ENCODE data around the gene LRFN2.

Gene LRFN2

GRCh38 chr6:40498148-40498547 lies 89.0 kb downstream of the LRFN2 start:
- Mint-ChIP-seq H3K27me3 (no peaks in the 10 kb centered on the region), H3K4me3 (no peak overlapping the region), H3K4me1 (ENCODE audit: low read depth) (no peaks in the 10 kb centered on the region), H3K27ac (no peak overlapping the region), H3K36me3 (ENCODE audit: low read depth) (no peaks in the 10 kb centered on the region), H3K9me3 (no peaks in the 10 kb centered on the region)

DNA sequence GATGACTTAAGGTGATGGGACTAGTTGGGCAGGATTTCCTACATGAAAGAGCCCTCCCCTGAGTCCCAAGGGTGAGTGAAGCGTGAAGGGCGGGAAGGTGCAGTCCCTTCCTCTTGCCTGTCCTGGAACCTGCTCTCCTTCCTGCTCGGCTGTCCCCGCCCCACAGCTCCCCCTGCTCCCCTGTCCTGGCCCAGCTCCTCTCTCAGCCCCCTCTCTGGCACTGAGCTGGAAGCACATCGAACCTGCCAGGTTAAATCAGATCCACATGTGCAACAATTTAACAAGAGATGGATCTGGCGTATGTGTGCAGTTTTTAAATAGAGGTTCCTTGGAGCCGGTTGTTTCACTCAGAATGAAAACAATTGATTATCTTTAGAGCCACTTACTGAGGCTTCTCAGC lies 95.0 kb downstream of the LRFN2 start:
- no peaks in the 10 kb centered on the region for H3K36me3 Mint-ChIP-seq (ENCODE audit: low read depth)
- H3K4me1 Mint-ChIP-seq (ENCODE audit: low read depth), result no peaks in the 10 kb centered on the region
- no peaks in the 10 kb centered on the region for H3K27me3 Mint-ChIP-seq
- H3K4me3 Mint-ChIP-seq, result no peak overlapping the region
- no peaks in the 10 kb centered on the region for H3K9me3 Mint-ChIP-seq
- H3K27ac Mint-ChIP-seq, result no peak overlapping the region

GRCh38 chr6:40490508-40490907 lies 96.7 kb downstream of the LRFN2 start:
- Mint-ChIP-seq H3K36me3 (ENCODE audit: low read depth) (no peaks in the 10 kb centered on the region), H3K4me1 (ENCODE audit: low read depth) (no peaks in the 10 kb centered on the region), H3K4me3 (no peak overlapping the region), H3K27ac (no peak overlapping the region), H3K9me3 (no peaks in the 10 kb centered on the region), H3K27me3 (no peaks in the 10 kb centered on the region)

- H3K27me3 Mint-ChIP-seq, result no peaks in the 10 kb centered on the region
- no peak overlapping the region for H3K27ac Mint-ChIP-seq
- no peaks in the 10 kb centered on the region for H3K4me1 Mint-ChIP-seq (ENCODE audit: low read depth)
- H3K4me3 Mint-ChIP-seq, result no peak overlapping the region
- H3K36me3 Mint-ChIP-seq (ENCODE audit: low read depth), result no peaks in the 10 kb centered on the region
- no peaks in the 10 kb centered on the region for H3K9me3 Mint-ChIP-seq
Observed at GRCh38 chr6:40489798-40490197, 97.4 kb downstream of the LRFN2 start.

GRCh38 chr6:40486576-40486975 lies 100.6 kb downstream of the LRFN2 start:
- Mint-ChIP-seq H3K36me3 (ENCODE audit: low read depth) (no peaks in the 10 kb centered on the region), H3K27me3 (no peaks in the 10 kb centered on the region), H3K9me3 (no peaks in the 10 kb centered on the region), H3K4me1 (ENCODE audit: low read depth) (no peaks in the 10 kb centered on the region), H3K27ac (no peak overlapping the region), H3K4me3 (no peak overlapping the region)

GRCh38 chr6:40485795-40486194 lies 101.4 kb downstream of the LRFN2 start:
- H3K9me3 Mint-ChIP-seq, result no peaks in the 10 kb centered on the region
- no peak overlapping the region for H3K4me3 Mint-ChIP-seq
- no peaks in the 10 kb centered on the region for H3K27me3 Mint-ChIP-seq
- no peak overlapping the region for H3K27ac Mint-ChIP-seq
- H3K4me1 Mint-ChIP-seq (ENCODE audit: low read depth), result no peaks in the 10 kb centered on the region
- no peaks in the 10 kb centered on the region for H3K36me3 Mint-ChIP-seq (ENCODE audit: low read depth)

DNA sequence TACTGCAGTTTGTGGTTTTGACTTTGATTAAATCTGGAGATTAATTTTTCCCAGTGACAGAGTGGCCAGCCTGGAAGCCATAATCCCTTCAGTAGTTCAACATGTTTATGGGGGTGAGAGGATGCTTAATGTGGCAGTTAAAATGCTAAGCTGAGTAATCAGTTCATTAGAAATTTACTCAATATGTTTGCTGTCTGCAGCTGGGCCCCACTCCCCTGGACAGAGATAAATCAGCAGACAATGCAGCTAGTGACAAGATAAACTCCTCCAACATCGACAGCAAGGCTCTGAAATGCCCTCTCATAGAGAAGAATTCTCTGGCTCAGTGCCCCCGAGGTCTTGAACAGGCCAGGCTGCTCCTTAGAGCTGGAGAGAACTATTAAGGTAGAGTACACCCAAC lies 101.9 kb downstream of the LRFN2 start:
- no peaks in the 10 kb centered on the region for H3K9me3 Mint-ChIP-seq
- H3K27me3 Mint-ChIP-seq, result no peaks in the 10 kb centered on the region
- H3K27ac Mint-ChIP-seq, result no peak overlapping the region
- H3K36me3 Mint-ChIP-seq (ENCODE audit: low read depth), result no peaks in the 10 kb centered on the region
- H3K4me3 Mint-ChIP-seq, result no peak overlapping the region
- no peaks in the 10 kb centered on the region for H3K4me1 Mint-ChIP-seq (ENCODE audit: low read depth)

DNA sequence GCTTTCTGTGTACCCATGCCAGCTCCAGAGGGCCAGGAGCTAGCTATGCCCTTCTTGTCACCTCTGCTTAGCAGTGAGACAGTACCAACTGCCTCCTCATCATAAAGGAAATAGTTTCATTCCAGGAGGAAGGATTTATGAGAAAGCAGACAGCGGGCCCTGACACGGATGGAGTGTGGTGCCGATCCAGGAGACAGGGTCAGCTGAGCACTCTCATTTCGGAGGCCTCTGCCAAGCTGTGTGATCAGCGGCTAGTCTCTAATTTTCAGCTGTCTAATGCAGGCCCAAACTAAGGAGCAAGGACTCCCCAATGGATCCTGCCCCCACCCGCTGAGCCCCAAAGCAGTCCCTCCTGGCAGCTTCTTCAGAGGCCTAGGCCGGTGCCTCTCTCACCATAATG lies 103.1 kb downstream of the LRFN2 start:
- Mint-ChIP-seq H3K4me3 (no peak overlapping the region), H3K27me3 (no peaks in the 10 kb centered on the region), H3K9me3 (no peaks in the 10 kb centered on the region), H3K36me3 (ENCODE audit: low read depth) (no peaks in the 10 kb centered on the region), H3K4me1 (ENCODE audit: low read depth) (no peaks in the 10 kb centered on the region), H3K27ac (no peak overlapping the region)

GRCh38 chr6:40482532-40482931 lies 104.6 kb downstream of the LRFN2 start:
- Mint-ChIP-seq H3K27ac (no peak overlapping the region), H3K27me3 (no peaks in the 10 kb centered on the region), H3K36me3 (ENCODE audit: low read depth) (no peaks in the 10 kb centered on the region), H3K4me3 (no peak overlapping the region), H3K9me3 (no peaks in the 10 kb centered on the region), H3K4me1 (ENCODE audit: low read depth) (peaks cover 5% of the 10 kb centered on the region)

DNA sequence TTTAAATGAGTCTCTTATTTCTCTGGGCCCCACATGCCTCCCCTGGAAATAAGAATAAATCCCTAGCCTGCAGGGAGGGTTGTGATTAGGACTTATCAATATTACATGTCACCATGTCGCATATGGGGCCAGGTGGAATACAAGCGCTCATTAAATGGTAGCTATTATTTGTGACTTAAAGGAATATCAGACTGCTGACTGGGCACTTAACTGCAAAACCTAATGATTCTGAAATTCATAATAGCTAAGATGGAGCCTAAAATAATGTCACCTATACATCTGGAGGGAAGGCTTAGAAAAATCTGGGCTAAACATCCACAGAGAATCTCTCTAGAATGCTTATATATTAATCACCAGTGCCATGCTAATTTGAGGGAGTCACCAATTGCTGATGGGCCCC lies 106.5 kb downstream of the LRFN2 start:
- Mint-ChIP-seq H3K27ac (no peak overlapping the region), H3K4me3 (no peak overlapping the region), H3K4me1 (ENCODE audit: low read depth) (peaks cover 5% of the 10 kb centered on the region), H3K27me3 (no peaks in the 10 kb centered on the region), H3K36me3 (ENCODE audit: low read depth) (no peaks in the 10 kb centered on the region), H3K9me3 (no peaks in the 10 kb centered on the region)

- no peak overlapping the region for H3K4me3 Mint-ChIP-seq
- H3K9me3 Mint-ChIP-seq, result no peaks in the 10 kb centered on the region
- H3K4me1 Mint-ChIP-seq (ENCODE audit: low read depth), result peaks cover 5% of the 10 kb centered on the region
- H3K27ac Mint-ChIP-seq, result no peak overlapping the region
- no peaks in the 10 kb centered on the region for H3K36me3 Mint-ChIP-seq (ENCODE audit: low read depth)
- H3K27me3 Mint-ChIP-seq, result no peaks in the 10 kb centered on the region
Observed at GRCh38 chr6:40479706-40480105, 107.5 kb downstream of the LRFN2 start.

GRCh38 chr6:40477246-40478126 lies 109.7 kb downstream of the LRFN2 start:
- H3K4me1 Mint-ChIP-seq (ENCODE audit: low read depth), result peaks cover 5% of the 10 kb centered on the region
- H3K27ac Mint-ChIP-seq, result no peak overlapping the region
- H3K9me3 Mint-ChIP-seq, result no peaks in the 10 kb centered on the region
- H3K36me3 Mint-ChIP-seq (ENCODE audit: low read depth), result no peaks in the 10 kb centered on the region
- no peak overlapping the region for H3K4me3 Mint-ChIP-seq
- H3K27me3 Mint-ChIP-seq, result no peaks in the 10 kb centered on the region

GRCh38 chr6:40476673-40477072 lies 110.5 kb downstream of the LRFN2 start:
- H3K4me1 Mint-ChIP-seq (ENCODE audit: low read depth), result peaks cover 5% of the 10 kb centered on the region
- H3K36me3 Mint-ChIP-seq (ENCODE audit: low read depth), result no peaks in the 10 kb centered on the region
- no peak overlapping the region for H3K4me3 Mint-ChIP-seq
- no peaks in the 10 kb centered on the region for H3K9me3 Mint-ChIP-seq
- no peaks in the 10 kb centered on the region for H3K27me3 Mint-ChIP-seq
- H3K27ac Mint-ChIP-seq, result no peak overlapping the region

GRCh38 chr6:40474937-40475336 lies 112.2 kb downstream of the LRFN2 start:
- Mint-ChIP-seq H3K4me1 (ENCODE audit: low read depth) (peaks cover 5% of the 10 kb centered on the region), H3K36me3 (ENCODE audit: low read depth) (no peaks in the 10 kb centered on the region), H3K27me3 (no peaks in the 10 kb centered on the region), H3K4me3 (no peak overlapping the region), H3K27ac (no peak overlapping the region), H3K9me3 (no peaks in the 10 kb centered on the region)

DNA sequence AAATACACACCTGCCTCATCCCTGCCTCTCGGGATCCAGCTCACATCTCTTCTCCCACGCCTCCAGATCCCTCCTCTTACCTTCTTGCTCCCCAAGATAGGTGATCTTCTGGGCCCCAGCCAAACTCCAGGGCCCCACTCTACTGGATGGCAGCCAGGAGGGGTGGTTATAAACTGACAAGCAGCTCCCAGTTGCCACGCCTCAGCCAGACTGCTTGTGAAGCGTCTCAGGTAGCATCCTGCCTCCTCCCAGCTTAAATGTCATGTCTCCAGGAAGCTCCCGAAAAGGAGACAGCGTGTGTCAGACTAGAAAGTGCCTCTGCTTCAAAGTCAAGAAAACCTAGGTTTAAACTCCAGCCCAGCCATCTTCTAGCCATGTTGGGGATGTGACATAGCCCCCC lies 114.1 kb downstream of the LRFN2 start:
- H3K27ac Mint-ChIP-seq, result no peak overlapping the region
- no peaks in the 10 kb centered on the region for H3K9me3 Mint-ChIP-seq
- H3K36me3 Mint-ChIP-seq (ENCODE audit: low read depth), result no peaks in the 10 kb centered on the region
- no peak overlapping the region for H3K4me3 Mint-ChIP-seq
- H3K27me3 Mint-ChIP-seq, result no peaks in the 10 kb centered on the region
- H3K4me1 Mint-ChIP-seq (ENCODE audit: low read depth), result peaks cover 4% of the 10 kb centered on the region

GRCh38 chr6:40472353-40472752 lies 114.8 kb downstream of the LRFN2 start:
- Mint-ChIP-seq H3K36me3 (ENCODE audit: low read depth) (no peaks in the 10 kb centered on the region), H3K27ac (no peak overlapping the region)

More at GRCh38 chr6:40472353-40472752, 114.8 kb downstream of the LRFN2 start:
- Mint-ChIP-seq H3K4me3 (no peak overlapping the region), H3K27me3 (no peaks in the 10 kb centered on the region), H3K4me1 (ENCODE audit: low read depth) (no peaks in the 10 kb centered on the region), H3K9me3 (no peaks in the 10 kb centered on the region)
